Endometrial microvascular endothelial cells (primary cell): ENCODE data around the gene POP4. TPM values are rescaled to one million over a fixed set of nuclear protein-coding genes. Genes with fewer than 3 reads are reported as not detected.

Experiments used
- in situ Hi-C: cut with HindIII; loops from 2 replicates; pipeline ENCODE4 v1.10.0; 2017; ENCODE audit warnings: low sequenced_read_pairs, low pct_unique_long_range_greater_than_20kb; ENCODE audit errors: inconsistent ontology term
- total RNA-seq: library from RNA; depleted of rRNA; stranded (reverse); fragments of >200 nt; gene quantifications from one replicate; pipeline ENCODE4 v1.2.3, GENCODE V29; 2015; ENCODE audit errors: inconsistent ontology term

Gene POP4
- total RNA-seq, 1 donor from 2014 or later: 56.7 TPM

- in situ Hi-C loops: no loop called here
These were observed 30.0 kb upstream of the POP4 start for GRCh38 chr19:29576046-29576606.

- in situ Hi-C loops: no loop called here
These were observed 29.1 kb upstream of the POP4 start for GRCh38 chr19:29576761-29577648.

- in situ Hi-C loops: no loop called here
These were observed 28.5 kb upstream of the POP4 start for GRCh38 chr19:29577649-29577963.

GRCh38 chr19:29578349-29578748 lies 27.7 kb upstream of the POP4 start:
- in situ Hi-C loops: no loop called here

- in situ Hi-C loops: no loop called here
These were observed 26.7 kb upstream of the POP4 start for GRCh38 chr19:29579308-29579910.

- in situ Hi-C loops: no loop called here
These were observed 24.7 kb upstream of the POP4 start for GRCh38 chr19:29581398-29581797.

- in situ Hi-C loops: no loop called here
These were observed 22.7 kb upstream of the POP4 start for GRCh38 chr19:29583196-29583999.

GRCh38 chr19:29586401-29586800 lies 19.7 kb upstream of the POP4 start:
- in situ Hi-C loops: no loop called here

GRCh38 chr19:29587059-29587458 lies 19.0 kb upstream of the POP4 start:
- in situ Hi-C loops: no loop called here

GRCh38 chr19:29587518-29587986 lies 18.5 kb upstream of the POP4 start:
- in situ Hi-C loops: no loop called here

GRCh38 chr19:29588095-29588494 lies 18.0 kb upstream of the POP4 start:
- in situ Hi-C loops: no loop called here

GRCh38 chr19:29590278-29590677 lies 15.8 kb upstream of the POP4 start:
- in situ Hi-C loops: no loop called here

GRCh38 chr19:29591670-29592069 lies 14.4 kb upstream of the POP4 start:
- in situ Hi-C loops: no loop called here

- in situ Hi-C loops: no loop called here
These were observed 12.2 kb upstream of the POP4 start for GRCh38 chr19:29593869-29594268.

GRCh38 chr19:29596080-29596727 lies 9.9 kb upstream of the POP4 start:
- in situ Hi-C loops: no loop called here

GRCh38 chr19:29596885-29597525 lies 9.1 kb upstream of the POP4 start:
- in situ Hi-C loops: no loop called here

- in situ Hi-C loops: no loop called here
These were observed 8.0 kb upstream of the POP4 start for GRCh38 chr19:29598036-29598435.

- in situ Hi-C loops: no loop called here
These were observed 7.6 kb upstream of the POP4 start for GRCh38 chr19:29598496-29598895.
